Germinal center (tissue), 1 donor: Measurements from ENCODE around the gene GNB1L.

Experiments
- DNase-seq: peaks from one replicate; pipeline ENCODE4 v3.0.0; 2012; ENCODE audit warnings: mixed read lengths, low spot score

The GNB1L gene

GRCh38 chr22:19876314-19876940 is 21.8 kb upstream of the GNB1L start:
- DNase-seq, result no peak

- no peak for DNase-seq
Measured at GRCh38 chr22:19875531-19876313, 21.0 kb upstream of the GNB1L start.

- DNase-seq, result no peak
Measured at GRCh38 chr22:19875061-19875530, 20.4 kb upstream of the GNB1L start.

GRCh38 chr22:19874307-19875060 is 19.8 kb upstream of the GNB1L start:
- no peak for DNase-seq

GRCh38 chr22:19873960-19874306 is 19.3 kb upstream of the GNB1L start:
- DNase-seq, result no peak

GRCh38 chr22:19873138-19873959 is 18.7 kb upstream of the GNB1L start:
- DNase-seq, result no peak

- no peak for DNase-seq
Measured at GRCh38 chr22:19872779-19873137, 18.1 kb upstream of the GNB1L start.

GRCh38 chr22:19871845-19872778 is 17.4 kb upstream of the GNB1L start:
- no peak for DNase-seq

GRCh38 chr22:19871023-19871844 is 16.6 kb upstream of the GNB1L start:
- no peak for DNase-seq

GRCh38 chr22:19870153-19871022 is 15.7 kb upstream of the GNB1L start:
- no peak for DNase-seq

GRCh38 chr22:19869497-19870152 is 15.0 kb upstream of the GNB1L start:
- no peak for DNase-seq

GRCh38 chr22:19868773-19869471 is 14.2 kb upstream of the GNB1L start:
- DNase-seq, result no peak

- DNase-seq, result no peak
Measured at GRCh38 chr22:19868333-19868732, 13.7 kb upstream of the GNB1L start.

- DNase-seq, result no peak
Measured at GRCh38 chr22:19867617-19868016, 12.9 kb upstream of the GNB1L start.

GRCh38 chr22:19866665-19867009 is 12.0 kb upstream of the GNB1L start:
- no peak for DNase-seq

- DNase-seq, result no peak
Measured at GRCh38 chr22:19865141-19865829, 10.6 kb upstream of the GNB1L start.

GRCh38 chr22:19864538-19865106 is 9.9 kb upstream of the GNB1L start:
- no peak for DNase-seq
